IMR-90 (cell line): ENCODE results near the gene CCDC54. TPM values are rescaled to one million over a fixed set of nuclear protein-coding genes. Genes with fewer than 3 reads are reported as not detected.

Experiments
- ATAC-seq: fragments of 200-7000 bp; cut with Tn5 transposase; 2 replicates; pipeline ENCODE4 v1.9.1; 2020; ENCODE audit warnings: low read depth, mild to moderate bottlenecking, moderate library complexity
- BruUV-seq: library from RNA; stranded (reverse); fragments of 400-500 nt; replicated peaks from 2 replicates; lab custom pipeline; 2021; lab: Mats Ljungman, UMichigan
- CTCF ChIA-PET: fragments of 300-600 bp; formaldehyde crosslinking; extraction: SDS; loops from one replicate; lab custom pipeline; 2021; ENCODE audit warnings: antibody characterized with exemption; lab: Yijun Ruan, JAX
- POLR2A ChIA-PET: fragments of 300-600 bp; sonication (Branson Sonifier 250); formaldehyde crosslinking; loops from one replicate; lab custom pipeline; 2022; ENCODE audit warnings: antibody characterized with exemption; ENCODE audit not compliant: unreplicated experiment; lab: Charles Lee
- DNase-seq: peaks from one replicate; pipeline ENCODE4 v3.0.0; 2013
- H2AFZ ChIP-seq: replicated peaks from 2 replicates; pipeline ENCODE3; 2013; ENCODE audit warnings: low read length, mild to moderate bottlenecking; ENCODE audit not compliant: poor library complexity
- H2AK5ac ChIP-seq: 2 replicates; pipeline ENCODE4 v1.6.1; 2013; ENCODE audit warnings: low read depth, low read length, inconsistent platforms
- H2AK9ac ChIP-seq: replicated peaks from 2 replicates; pipeline ENCODE3; 2013; ENCODE audit warnings: mild to moderate bottlenecking, low read depth, low read length, moderate library complexity; ENCODE audit not compliant: poor library complexity
- H2BK120ac ChIP-seq: 2 replicates; pipeline ENCODE4 v1.6.1; 2013; ENCODE audit warnings: low read depth, low read length, inconsistent platforms
- H2BK15ac ChIP-seq: 3 replicates; pipeline ENCODE4 v1.6.1; 2013; ENCODE audit warnings: low read depth, low read length, inconsistent platforms
- H2BK20ac ChIP-seq: 2 replicates; pipeline ENCODE4 v1.6.1; 2013; ENCODE audit warnings: low read depth, mild to moderate bottlenecking, inconsistent platforms, low read length, moderate library complexity
- H2BK5ac ChIP-seq: 2 replicates; pipeline ENCODE4 v1.6.1; 2013; ENCODE audit warnings: mild to moderate bottlenecking, low read depth, low read length, inconsistent platforms; ENCODE audit not compliant: poor library complexity, severe bottlenecking
- H3K14ac ChIP-seq: replicated peaks from 2 replicates; pipeline ENCODE4 v1.6.1; 2013; ENCODE audit warnings: low read depth, low read length, inconsistent platforms
- H3K18ac ChIP-seq: 2 replicates; pipeline ENCODE4 v1.6.1; 2013; ENCODE audit warnings: low read depth, low read length, control low read depth
- H3K23ac ChIP-seq: 2 replicates; pipeline ENCODE4 v1.6.1; 2013; ENCODE audit warnings: low read depth, low read length, inconsistent platforms
- H3K27ac ChIP-seq: 2 replicates; pipeline ENCODE4 v1.5.1; 2013; ENCODE audit warnings: mild to moderate bottlenecking, control low read depth, low read length; ENCODE audit not compliant: insufficient read depth
- H3K27me3 ChIP-seq: 2 replicates; pipeline ENCODE4 v1.6.1; 2013; ENCODE audit warnings: low read length; ENCODE audit not compliant: control insufficient read depth, insufficient read depth
- H3K36me3 ChIP-seq: 2 replicates; pipeline ENCODE4 v1.6.1; 2013; ENCODE audit warnings: low read length, mixed read lengths; ENCODE audit not compliant: control insufficient read depth, insufficient read depth
- H3K4ac ChIP-seq: 2 replicates; pipeline ENCODE4 v1.6.1; 2013; ENCODE audit warnings: low read depth, low read length, inconsistent platforms
- H3K4me1 ChIP-seq: 2 replicates; pipeline ENCODE4 v1.6.1; 2013; ENCODE audit warnings: low read length, mixed read lengths; ENCODE audit not compliant: control insufficient read depth, insufficient read depth
- H3K4me2 ChIP-seq: 2 replicates; pipeline ENCODE4 v1.6.1; 2013; ENCODE audit warnings: low read depth, mild to moderate bottlenecking, control low read depth, low read length, moderate library complexity
- H3K4me3 ChIP-seq: 2 replicates; pipeline ENCODE4 v1.5.1; 2013; ENCODE audit warnings: low read depth, mild to moderate bottlenecking, control low read depth, low read length, moderate library complexity; ENCODE audit not compliant: insufficient read depth
- H3K56ac ChIP-seq: 2 replicates; pipeline ENCODE4 v1.6.1; 2013; ENCODE audit warnings: low read length, inconsistent platforms; ENCODE audit not compliant: insufficient read depth; ENCODE audit errors: extremely low read depth
- H3K79me1 ChIP-seq, 2 experiments: 2 replicates each; pipeline ENCODE4 v1.6.1; 2013; ENCODE audit warnings: low read length in 2 of 2, inconsistent platforms in 1 of 2, low read depth in 1 of 2
- H3K9ac ChIP-seq: 2 replicates; pipeline ENCODE4 v1.6.1; 2013; ENCODE audit warnings: low read depth, low read length, control low read depth
- H3K9me1 ChIP-seq: 2 replicates; pipeline ENCODE4 v1.6.1; 2013; ENCODE audit warnings: low read length, inconsistent platforms; ENCODE audit not compliant: insufficient read depth
- H3K9me3 ChIP-seq: 2 replicates; pipeline ENCODE4 v1.6.1; 2013; ENCODE audit warnings: low read length; ENCODE audit not compliant: control insufficient read depth, insufficient read depth
- H4K20me1 ChIP-seq: 2 replicates; pipeline ENCODE4 v1.6.1; 2013; ENCODE audit warnings: low read length, inconsistent platforms; ENCODE audit not compliant: insufficient read depth
- H4K5ac ChIP-seq: 2 replicates; pipeline ENCODE4 v1.6.1; 2013; ENCODE audit warnings: mild to moderate bottlenecking, low read depth, low read length, control low read depth
- H4K8ac ChIP-seq, 2 experiments: 2 replicates each; pipeline ENCODE4 v1.6.1; 2013; ENCODE audit warnings: low read depth in 2 of 2, low read length in 2 of 2, control low read depth in 1 of 2, inconsistent platforms in 1 of 2
- H4K91ac ChIP-seq: 2 replicates; pipeline ENCODE4 v1.6.1; 2013; ENCODE audit warnings: low read depth, low read length, inconsistent platforms; ENCODE audit not compliant: insufficient read depth
- BHLHE40 ChIP-seq: fragments of 150-350 bp; IDR thresholded peaks from 2 replicates; pipeline ENCODE4 v1.6.1; 2016; ENCODE audit warnings: mild to moderate bottlenecking, low read depth, low read length
- FOS ChIP-seq: fragments of 150-350 bp; IDR thresholded peaks from 2 replicates; pipeline ENCODE4 v1.6.1; 2016; ENCODE audit warnings: low read depth, low read length
- MAFK ChIP-seq: IDR thresholded peaks from 2 replicates; pipeline ENCODE4 v1.6.1; 2012; ENCODE audit warnings: low read depth, low read length, improper control_type of control experiment
- MAZ ChIP-seq: IDR thresholded peaks from 2 replicates; pipeline ENCODE4 v1.6.1; 2012; ENCODE audit warnings: low read depth, mild to moderate bottlenecking, low read length, improper control_type of control experiment, moderate library complexity, borderline replicate concordance
- MXI1 ChIP-seq: IDR thresholded peaks from 2 replicates; pipeline ENCODE4 v1.6.1; 2012; ENCODE audit warnings: low read depth, mild to moderate bottlenecking, low read length, moderate library complexity, borderline replicate concordance
- NFE2L2 ChIP-seq: fragments of 150-350 bp; IDR thresholded peaks from 2 replicates; pipeline ENCODE4 v1.6.1; 2016; ENCODE audit warnings: low read depth, mild to moderate bottlenecking, low read length
- POLR2A ChIP-seq: IDR thresholded peaks from 2 replicates; pipeline ENCODE4 v1.6.1; 2012; ENCODE audit warnings: mild to moderate bottlenecking, low read depth, low read length
- RAD21 ChIP-seq: IDR thresholded peaks from 2 replicates; pipeline ENCODE4 v1.6.1; 2012; ENCODE audit warnings: low read length, improper control_type of control experiment
- RCOR1 ChIP-seq: IDR thresholded peaks from 2 replicates; pipeline ENCODE4 v1.6.1; 2012; ENCODE audit warnings: mild to moderate bottlenecking, low read length, improper control_type of control experiment; ENCODE audit not compliant: insufficient replicate concordance
- RFX5 ChIP-seq: IDR thresholded peaks from 2 replicates; pipeline ENCODE4 v1.8.0; 2012; ENCODE audit warnings: low read depth, mild to moderate bottlenecking, low read length, moderate library complexity
- SMC3 ChIP-seq: fragments of 150-350 bp; IDR thresholded peaks from 2 replicates; pipeline ENCODE4 v1.6.1; 2016; ENCODE audit warnings: low read depth, mild to moderate bottlenecking, antibody characterized with exemption, low read length, moderate library complexity
- WGBS, 2 experiments: methylation state at CpG; one replicate each; pipeline versions ENCODE4 v1.1.5 to v1.1.7; 2013; ENCODE audit warnings: missing lambda C conversion rate in 2 of 2; ENCODE audit not compliant: insufficient read length in 1 of 2; ENCODE audit errors: extremely low coverage in 2 of 2; 5-methylcytosine and 5-hydroxymethylcytosine counted together
- dilution Hi-C: fragments of 300-500 bp; cut with HindIII; formaldehyde crosslinking; loops from one replicate; pipeline ENCODE4 v1.14.3; 2018; ENCODE audit warnings: low sequenced_read_pairs; ENCODE audit not compliant: unreplicated experiment
- in situ Hi-C: fragments of 300-500 bp; cut with MboI; formaldehyde crosslinking; loops from 3 replicates; pipeline ENCODE4 v1.14.3; 2019; ENCODE audit warnings: low sequenced_read_pairs, inconsistent platforms, mixed read lengths
- intact Hi-C: fragments of 100-400 bp; cut with micrococcal nuclease; formaldehyde crosslinking; loops from 2 replicates; pipeline ENCODE4 v1.10.0; 2022
- polyA plus RNA-seq, 3 experiments: library from polyadenylated mRNA; depleted of rRNA; stranded (reverse); fragments of >200 nt; gene quantifications; 2 replicates each; pipeline ENCODE4 v1.2.3, GENCODE V29; 2012; ENCODE audit warnings: low replicate concordance in 1 of 3
- total RNA-seq: library from RNA; depleted of rRNA; stranded (reverse); fragments of >200 nt; gene quantifications from 2 replicates; pipeline ENCODE4 v1.2.3, GENCODE V29; 2012
- TF ChIP-seq, protein P1 (sequence below): fragments of 150-350 bp; IDR thresholded peaks from 2 replicates; pipeline ENCODE4 v1.6.1; 2017; ENCODE audit warnings: mild to moderate bottlenecking, antibody characterized with exemption, low read length, low read depth
- TF ChIP-seq, protein P2 (sequence below): fragments of 150-350 bp; IDR thresholded peaks from 2 replicates; pipeline ENCODE4 v1.6.1; 2016; ENCODE audit warnings: low read depth, mild to moderate bottlenecking, low read length, moderate library complexity, borderline replicate concordance
- TF ChIP-seq, protein P3 (sequence below): conservative IDR thresholded peaks from 2 replicates; pipeline ENCODE4 v1.5.1; 2012; ENCODE audit warnings: mild to moderate bottlenecking, low read depth, low read length, improper control_type of control experiment

CCDC54 gene
- total and polyA plus RNA-seq, 2 of the 4 experiments (the other 2 are of a cell fraction), result not detected

DNA sequence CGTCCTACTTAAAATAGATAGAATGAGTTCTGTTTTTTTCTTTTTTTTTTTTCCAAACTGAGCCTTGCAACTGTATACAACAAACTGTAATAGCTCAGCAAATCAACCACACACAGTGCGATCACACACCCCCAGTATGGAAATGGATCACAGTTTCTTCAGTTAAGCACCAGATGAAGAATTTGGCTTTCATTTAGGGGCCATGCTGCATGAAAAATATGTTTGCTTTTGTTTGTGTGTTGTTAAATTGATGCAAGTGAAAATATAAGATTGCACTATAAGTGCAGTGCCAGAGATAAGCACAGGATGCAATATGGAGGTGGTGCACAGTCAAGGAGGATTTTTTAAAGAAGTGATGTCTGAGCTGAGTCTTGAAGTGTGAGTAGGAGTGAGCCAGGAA, 17.8 kb downstream of the CCDC54 start:
- Histone ChIP-seq H3K36me3 (no peaks in the 10 kb centered on the region), H3K27me3 (no peaks in the 10 kb centered on the region), H3K4me3 (no peak overlapping the region), H3K9ac (no peak overlapping the region), H3K4me2 (no peak overlapping the region), H3K9me1 (no peaks in the 10 kb centered on the region), H3K79me1 (no peaks in the 10 kb centered on the region), H3K9me3 (no peaks in the 10 kb centered on the region), H2AK9ac (no peak overlapping the region), H4K20me1 (no peaks in the 10 kb centered on the region), H3K56ac (no peak overlapping the region), H2AK5ac (no peak overlapping the region), H2BK15ac (no peak overlapping the region), H2AFZ (no peak overlapping the region), H3K23ac (no peak overlapping the region), H3K27ac (no peak overlapping the region), H4K8ac (no peak overlapping the region), H2BK20ac (no peak overlapping the region), H4K5ac (no peak overlapping the region), H3K14ac (no peak overlapping the region), H3K4ac (no peak overlapping the region), H2BK5ac (no peak overlapping the region), H2BK120ac (no peak overlapping the region), H4K91ac (no peak overlapping the region), H3K18ac (no peak overlapping the region), H3K4me1 (peaks cover 3% of the 10 kb centered on the region; the same call in 1 of the 2 replicates)
- WGBS, 2 experiments, result no CpG with 5 or more reads among the region's 2 CpGs
- dilution Hi-C loops, result no loop called here
- CTCF ChIA-PET, result no interaction called here
- in situ Hi-C loops, result no loop called here
- TF ChIP-seq RCOR1 (no peak), NFE2L2 (no peak), POLR2A (no peak), RFX5 (no peak), MXI1 (no peak), BHLHE40 (no peak), MAZ (no peak), RAD21 (no peak), MAFK (no peak), SMC3 (no peak), FOS (no peak)
- TF ChIP-seq, protein P1, sequence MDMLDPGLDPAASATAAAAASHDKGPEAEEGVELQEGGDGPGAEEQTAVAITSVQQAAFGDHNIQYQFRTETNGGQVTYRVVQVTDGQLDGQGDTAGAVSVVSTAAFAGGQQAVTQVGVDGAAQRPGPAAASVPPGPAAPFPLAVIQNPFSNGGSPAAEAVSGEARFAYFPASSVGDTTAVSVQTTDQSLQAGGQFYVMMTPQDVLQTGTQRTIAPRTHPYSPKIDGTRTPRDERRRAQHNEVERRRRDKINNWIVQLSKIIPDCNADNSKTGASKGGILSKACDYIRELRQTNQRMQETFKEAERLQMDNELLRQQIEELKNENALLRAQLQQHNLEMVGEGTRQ, result no peak
- TF ChIP-seq, protein P2, sequence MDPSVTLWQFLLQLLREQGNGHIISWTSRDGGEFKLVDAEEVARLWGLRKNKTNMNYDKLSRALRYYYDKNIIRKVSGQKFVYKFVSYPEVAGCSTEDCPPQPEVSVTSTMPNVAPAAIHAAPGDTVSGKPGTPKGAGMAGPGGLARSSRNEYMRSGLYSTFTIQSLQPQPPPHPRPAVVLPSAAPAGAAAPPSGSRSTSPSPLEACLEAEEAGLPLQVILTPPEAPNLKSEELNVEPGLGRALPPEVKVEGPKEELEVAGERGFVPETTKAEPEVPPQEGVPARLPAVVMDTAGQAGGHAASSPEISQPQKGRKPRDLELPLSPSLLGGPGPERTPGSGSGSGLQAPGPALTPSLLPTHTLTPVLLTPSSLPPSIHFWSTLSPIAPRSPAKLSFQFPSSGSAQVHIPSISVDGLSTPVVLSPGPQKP, result no peak
- TF ChIP-seq, protein P3, sequence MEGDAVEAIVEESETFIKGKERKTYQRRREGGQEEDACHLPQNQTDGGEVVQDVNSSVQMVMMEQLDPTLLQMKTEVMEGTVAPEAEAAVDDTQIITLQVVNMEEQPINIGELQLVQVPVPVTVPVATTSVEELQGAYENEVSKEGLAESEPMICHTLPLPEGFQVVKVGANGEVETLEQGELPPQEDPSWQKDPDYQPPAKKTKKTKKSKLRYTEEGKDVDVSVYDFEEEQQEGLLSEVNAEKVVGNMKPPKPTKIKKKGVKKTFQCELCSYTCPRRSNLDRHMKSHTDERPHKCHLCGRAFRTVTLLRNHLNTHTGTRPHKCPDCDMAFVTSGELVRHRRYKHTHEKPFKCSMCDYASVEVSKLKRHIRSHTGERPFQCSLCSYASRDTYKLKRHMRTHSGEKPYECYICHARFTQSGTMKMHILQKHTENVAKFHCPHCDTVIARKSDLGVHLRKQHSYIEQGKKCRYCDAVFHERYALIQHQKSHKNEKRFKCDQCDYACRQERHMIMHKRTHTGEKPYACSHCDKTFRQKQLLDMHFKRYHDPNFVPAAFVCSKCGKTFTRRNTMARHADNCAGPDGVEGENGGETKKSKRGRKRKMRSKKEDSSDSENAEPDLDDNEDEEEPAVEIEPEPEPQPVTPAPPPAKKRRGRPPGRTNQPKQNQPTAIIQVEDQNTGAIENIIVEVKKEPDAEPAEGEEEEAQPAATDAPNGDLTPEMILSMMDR, result no peak
- intact Hi-C loops, result no loop called here
- DNase-seq (no peak), ATAC-seq (no peak)
- POLR2A ChIA-PET, result no interaction called here
- no TSS peak for BruUV-seq
